Measurements from ENCODE around the gene ELOA2.
"Not testable (repeated sequence)": the region's sequence is repeated elsewhere in the genome, so short reads cannot be mapped to it uniquely, and the experiment has no call there.

ELOA2 gene

GRCh38 chr18:47035156-47035671 is at the start of gene ELOA2:
TSS of gene ELOA2 (minus strand) at chr18:47035621. CDS start at chr18:47035264, 357 bp downstream.
- no peak for DNase-seq

GRCh38 chr18:47081578-47081977 is 46.2 kb upstream of the ELOA2 start:
- DNase-seq: no peak

- no peak for DNase-seq
These were observed 45.5 kb upstream of the ELOA2 start for GRCh38 chr18:47080872-47081271.

- DNase-seq: no peak
These were observed 41.7 kb upstream of the ELOA2 start for GRCh38 chr18:47077111-47077510.

- no peak for DNase-seq
These were observed 39.9 kb upstream of the ELOA2 start for GRCh38 chr18:47075098-47075883.

GRCh38 chr18:47067648-47068047 is 32.2 kb upstream of the ELOA2 start:
- DNase-seq: no peak

- no peak for DNase-seq
These were observed 27.7 kb upstream of the ELOA2 start for GRCh38 chr18:47063096-47063495.

GRCh38 chr18:47062471-47062870 is 27.1 kb upstream of the ELOA2 start:
- no peak for DNase-seq

GRCh38 chr18:47054369-47054768 is 18.9 kb upstream of the ELOA2 start:
- DNase-seq: no peak

- no peak for DNase-seq
These were observed 15.0 kb upstream of the ELOA2 start for GRCh38 chr18:47050468-47050867.

GRCh38 chr18:47040982-47041381 is 5.6 kb upstream of the ELOA2 start:
- no peak for DNase-seq

- no peak for DNase-seq
These were observed 1.6 kb upstream of the ELOA2 start for GRCh38 chr18:47036927-47037578.

GRCh38 chr18:47036298-47036874 is 965 bp upstream of the ELOA2 start:
- DNase-seq: no peak

GRCh38 chr18:47034591-47034990 is 830 bp downstream of the ELOA2 start:
- DNase-seq: not testable (repeated sequence)

- no peak for DNase-seq
These were observed 2.5 kb downstream of the ELOA2 start for GRCh38 chr18:47032945-47033344.

- DNase-seq: not testable (repeated sequence)
These were observed 4.5 kb downstream of the ELOA2 start for GRCh38 chr18:47030887-47031286.

- not testable (repeated sequence) for DNase-seq
These were observed 5.6 kb downstream of the ELOA2 start for GRCh38 chr18:47029684-47030353.

- not testable (repeated sequence) for DNase-seq
These were observed 6.7 kb downstream of the ELOA2 start for GRCh38 chr18:47028738-47029137.

- DNase-seq: not testable (repeated sequence)
These were observed 9.8 kb downstream of the ELOA2 start for GRCh38 chr18:47025557-47026174.

GRCh38 chr18:47023769-47024465 is 11.5 kb downstream of the ELOA2 start:
- not testable (repeated sequence) for DNase-seq

- not testable (repeated sequence) for DNase-seq
These were observed 12.6 kb downstream of the ELOA2 start for GRCh38 chr18:47022821-47023220.

- not testable (repeated sequence) for DNase-seq
These were observed 14.7 kb downstream of the ELOA2 start for GRCh38 chr18:47020757-47021156.

Data from DMS153 (cell line).